GM19193 (cell line): Measurements from ENCODE around the gene CWC25.

Experiments used
- POLR2A ChIP-seq: IDR thresholded peaks from 4 replicates; pipeline ENCODE4 v1.6.1; 2011; ENCODE audit not compliant: insufficient read depth, insufficient read length; ENCODE audit errors: extremely low read depth

The CWC25 gene

GRCh38 chr17:38799501-38800236, 25.5 kb downstream of the CWC25 start, which contains the start of gene PIP4K2B:
PIP4K2B (minus strand) TSS chr17:38799556; CDS start chr17:38799424, 132 bp downstream.
- TF ChIP-seq POLR2A, result peak; percentile 74

GRCh38 chr17:38798614-38799500, 26.3 kb downstream of the CWC25 start:
- TF ChIP-seq POLR2A, result peak; percentile 36

DNA sequence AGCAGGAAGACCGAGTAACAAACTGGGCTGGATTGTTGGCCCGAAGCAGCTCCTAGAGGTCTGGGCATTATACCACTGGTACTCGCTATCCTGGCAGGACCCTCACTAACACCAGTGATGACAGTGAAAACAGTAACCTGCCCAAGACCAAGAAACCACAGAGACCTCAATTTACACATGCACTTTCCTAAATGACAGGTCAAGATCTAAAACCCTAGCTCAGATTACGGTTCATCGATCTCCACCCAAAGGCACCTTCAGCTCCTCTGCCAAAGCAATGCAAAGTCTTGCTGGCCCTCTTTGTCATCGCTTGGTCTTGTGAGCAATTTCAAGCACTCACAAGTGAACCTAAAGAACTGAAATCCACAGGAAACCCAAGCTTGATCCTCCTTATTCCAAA, 27.3 kb downstream of the CWC25 start:
- no peak for TF ChIP-seq POLR2A

DNA sequence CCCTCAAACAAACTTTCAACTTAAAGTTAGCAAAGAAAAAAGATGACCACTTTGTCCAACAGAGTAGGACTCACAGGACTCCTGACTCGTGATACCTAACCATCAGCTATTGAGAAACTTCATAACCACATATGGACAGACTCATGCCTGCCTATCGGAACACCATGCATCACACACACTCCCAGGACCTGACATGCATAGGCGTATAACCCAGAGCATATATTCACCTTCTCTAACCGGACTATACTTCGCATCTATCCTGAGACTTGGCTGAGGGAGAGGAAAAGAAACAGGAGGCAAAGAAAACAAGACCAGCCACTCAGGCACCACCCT, 28.0 kb downstream of the CWC25 start:
- no peak for TF ChIP-seq POLR2A

- TF ChIP-seq POLR2A, result no peak
Measured at GRCh38 chr17:38796451-38797157, 28.5 kb downstream of the CWC25 start.

GRCh38 chr17:38794221-38794620, 30.9 kb downstream of the CWC25 start:
- TF ChIP-seq POLR2A, result no peak

DNA sequence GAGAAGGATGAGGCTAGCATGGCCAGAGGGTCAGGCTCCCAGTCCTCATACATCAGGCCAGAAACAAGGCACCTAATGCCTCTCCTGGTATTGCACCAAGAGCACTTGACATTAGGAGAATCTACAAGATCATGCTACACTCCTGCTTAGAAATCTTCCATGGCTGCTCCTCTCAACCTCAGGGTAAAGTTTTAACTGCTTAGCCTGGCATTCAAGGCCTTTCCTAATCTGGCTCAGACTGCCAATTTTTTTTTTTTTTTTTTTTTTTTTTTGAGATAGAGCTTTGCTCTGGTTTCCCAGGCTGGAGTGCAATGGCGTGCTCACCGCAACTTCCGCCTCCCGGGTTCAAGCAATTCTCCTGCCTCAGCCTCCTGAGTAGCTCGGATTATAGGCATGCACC, 34.0 kb downstream of the CWC25 start:
- TF ChIP-seq POLR2A, result no peak

DNA sequence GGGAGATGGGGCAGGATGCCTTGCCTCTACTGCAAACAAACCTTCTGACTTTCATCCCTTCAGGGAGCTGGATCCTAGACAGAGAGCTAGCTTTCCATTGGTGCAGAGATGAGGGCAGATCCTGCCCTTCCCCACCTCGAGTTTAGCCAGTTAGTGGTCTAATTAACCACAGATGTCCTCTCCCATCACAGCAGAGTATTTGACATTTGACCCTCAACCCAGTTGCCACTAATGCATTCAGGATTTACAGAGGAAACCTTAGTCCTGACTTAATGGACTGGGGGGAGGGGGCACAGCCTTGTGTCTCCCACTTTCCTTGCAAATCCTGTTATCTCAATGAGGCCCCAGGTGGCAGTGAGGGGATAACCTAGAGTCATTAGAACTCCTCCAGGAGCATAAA, 35.9 kb downstream of the CWC25 start:
- no peak for TF ChIP-seq POLR2A

DNA sequence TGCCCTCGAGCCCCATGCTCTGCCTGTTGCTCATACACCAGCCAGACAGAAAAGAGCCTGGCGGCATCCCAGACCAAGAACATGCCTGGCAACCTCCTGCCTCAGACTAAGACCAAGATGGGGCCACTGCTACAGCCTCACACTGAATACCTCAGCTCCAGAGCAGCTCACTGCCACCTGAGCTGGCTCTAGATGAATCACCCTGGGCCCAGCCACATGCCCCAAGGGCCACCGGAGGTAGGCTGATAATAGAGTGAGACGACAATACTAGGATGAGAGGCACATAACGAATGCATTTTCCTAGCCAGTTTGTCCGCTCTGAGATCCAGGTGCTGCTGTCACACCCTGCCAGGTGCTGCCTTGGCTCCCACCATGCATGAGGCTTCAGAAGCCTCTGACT, 38.7 kb downstream of the CWC25 start:
- TF ChIP-seq POLR2A, result no peak

GRCh38 chr17:38783227-38783626, 41.9 kb downstream of the CWC25 start:
- TF ChIP-seq POLR2A, result no peak

GRCh38 chr17:38779965-38780752, 45.0 kb downstream of the CWC25 start:
- TF ChIP-seq POLR2A, result no peak

GRCh38 chr17:38777641-38778250, 47.4 kb downstream of the CWC25 start:
- no peak for TF ChIP-seq POLR2A

- no peak for TF ChIP-seq POLR2A
Measured at GRCh38 chr17:38773258-38773657, 51.9 kb downstream of the CWC25 start.

GRCh38 chr17:38768417-38768816, 56.7 kb downstream of the CWC25 start:
- TF ChIP-seq POLR2A, result no peak
